ENCODE data around the gene NDST4. TPM values are rescaled to one million over a fixed set of nuclear protein-coding genes. Genes with fewer than 3 reads are reported as not detected.

NDST4 gene
- total RNA-seq, 1 donor from 2014 or later = not detected

DNA sequence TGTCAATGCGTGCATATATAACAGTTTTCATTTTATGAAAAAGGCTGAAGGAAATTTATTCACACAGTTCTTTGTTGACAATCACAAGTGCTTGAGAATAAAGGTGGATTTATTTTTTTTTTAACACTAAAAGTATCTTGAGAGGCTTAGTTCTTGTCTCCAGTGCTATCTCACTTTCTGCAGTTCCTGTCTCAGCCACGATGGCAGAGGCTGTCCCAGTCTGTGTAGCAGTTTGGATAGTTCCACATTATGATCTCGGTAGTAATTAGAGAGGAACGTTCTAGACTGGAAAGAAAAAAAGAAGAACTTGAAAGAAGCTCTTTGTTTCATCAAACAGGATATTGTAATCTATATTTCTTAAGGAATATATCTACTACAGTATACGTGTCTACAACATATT lies 285.8 kb downstream of the NDST4 start:
- Mint-ChIP-seq H3K27me3 (ENCODE audit: unreplicated experiment) (no peaks in the 10 kb centered on the region), H3K9me3 (ENCODE audit: unreplicated experiment) (no peaks in the 10 kb centered on the region), H3K4me3 (ENCODE audit: unreplicated experiment) (no peak overlapping the region), H3K4me1 (ENCODE audit: unreplicated experiment) (no peaks in the 10 kb centered on the region), H3K36me3 (ENCODE audit: low read depth, unreplicated experiment) (no peaks in the 10 kb centered on the region), H3K27ac (ENCODE audit: unreplicated experiment) (no peak overlapping the region)
- TF ChIP-seq, protein P1, sequence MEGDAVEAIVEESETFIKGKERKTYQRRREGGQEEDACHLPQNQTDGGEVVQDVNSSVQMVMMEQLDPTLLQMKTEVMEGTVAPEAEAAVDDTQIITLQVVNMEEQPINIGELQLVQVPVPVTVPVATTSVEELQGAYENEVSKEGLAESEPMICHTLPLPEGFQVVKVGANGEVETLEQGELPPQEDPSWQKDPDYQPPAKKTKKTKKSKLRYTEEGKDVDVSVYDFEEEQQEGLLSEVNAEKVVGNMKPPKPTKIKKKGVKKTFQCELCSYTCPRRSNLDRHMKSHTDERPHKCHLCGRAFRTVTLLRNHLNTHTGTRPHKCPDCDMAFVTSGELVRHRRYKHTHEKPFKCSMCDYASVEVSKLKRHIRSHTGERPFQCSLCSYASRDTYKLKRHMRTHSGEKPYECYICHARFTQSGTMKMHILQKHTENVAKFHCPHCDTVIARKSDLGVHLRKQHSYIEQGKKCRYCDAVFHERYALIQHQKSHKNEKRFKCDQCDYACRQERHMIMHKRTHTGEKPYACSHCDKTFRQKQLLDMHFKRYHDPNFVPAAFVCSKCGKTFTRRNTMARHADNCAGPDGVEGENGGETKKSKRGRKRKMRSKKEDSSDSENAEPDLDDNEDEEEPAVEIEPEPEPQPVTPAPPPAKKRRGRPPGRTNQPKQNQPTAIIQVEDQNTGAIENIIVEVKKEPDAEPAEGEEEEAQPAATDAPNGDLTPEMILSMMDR (IDR thresholded peaks at IDR 0.05; ENCODE audit: unreplicated experiment) = no peak
- DNase-seq (ENCODE audit: low spot score) = no peak

DNA sequence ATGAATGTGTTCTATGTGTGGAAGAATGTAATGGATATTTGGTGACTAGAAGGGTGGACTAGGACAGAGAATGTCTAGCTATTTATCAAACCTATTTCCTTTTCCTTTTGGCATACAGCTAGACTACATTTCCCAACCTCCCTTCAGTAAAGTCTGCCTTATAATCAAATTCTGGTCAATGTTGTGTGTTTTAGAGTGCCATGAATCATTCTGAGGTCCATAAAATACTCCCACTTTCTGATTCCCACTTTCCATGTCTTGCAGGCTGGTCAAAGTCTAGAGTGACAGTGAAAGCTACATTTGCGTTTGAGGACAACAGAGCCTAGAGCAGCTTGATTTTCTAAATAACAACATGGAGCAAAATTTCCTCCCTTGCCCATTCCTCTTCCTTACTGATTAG lies 297.7 kb downstream of the NDST4 start:
- Mint-ChIP-seq H3K27ac (ENCODE audit: unreplicated experiment) (no peak overlapping the region), H3K4me3 (ENCODE audit: unreplicated experiment) (no peak overlapping the region), H3K4me1 (ENCODE audit: unreplicated experiment) (no peaks in the 10 kb centered on the region), H3K27me3 (ENCODE audit: unreplicated experiment) (no peaks in the 10 kb centered on the region), H3K9me3 (ENCODE audit: unreplicated experiment) (no peaks in the 10 kb centered on the region), H3K36me3 (ENCODE audit: low read depth, unreplicated experiment) (no peaks in the 10 kb centered on the region)
- TF ChIP-seq, protein P1 (IDR thresholded peaks at IDR 0.05; ENCODE audit: unreplicated experiment) = no peak
- DNase-seq (ENCODE audit: low spot score) = no peak

DNA sequence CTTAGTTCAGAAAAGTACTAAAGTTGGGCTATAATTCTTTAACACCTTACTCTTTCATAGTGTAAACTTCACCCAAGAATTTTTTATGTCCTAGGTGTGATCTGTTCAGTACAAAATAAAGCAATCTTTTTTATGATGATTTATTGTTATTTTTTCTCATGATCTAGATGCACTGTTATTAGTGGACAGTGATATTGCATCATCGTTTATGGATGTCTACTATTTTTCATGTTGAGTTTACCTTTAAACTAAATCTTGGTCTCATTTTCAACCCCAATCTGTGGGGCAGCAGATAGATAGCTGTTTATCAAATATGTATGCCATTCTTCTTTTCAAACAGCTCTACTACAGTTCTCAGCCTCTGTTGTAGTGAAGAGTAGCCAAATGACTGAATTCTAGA lies 299.5 kb downstream of the NDST4 start:
- no peak for DNase-seq (ENCODE audit: low spot score)
- Mint-ChIP-seq H3K27me3 (ENCODE audit: unreplicated experiment) (no peaks in the 10 kb centered on the region), H3K4me3 (ENCODE audit: unreplicated experiment) (no peak overlapping the region), H3K4me1 (ENCODE audit: unreplicated experiment) (no peaks in the 10 kb centered on the region), H3K36me3 (ENCODE audit: low read depth, unreplicated experiment) (no peaks in the 10 kb centered on the region), H3K27ac (ENCODE audit: unreplicated experiment) (no peak overlapping the region), H3K9me3 (ENCODE audit: unreplicated experiment) (no peaks in the 10 kb centered on the region)
- TF ChIP-seq, protein P1 (IDR thresholded peaks at IDR 0.05; ENCODE audit: unreplicated experiment) = no peak

DNA sequence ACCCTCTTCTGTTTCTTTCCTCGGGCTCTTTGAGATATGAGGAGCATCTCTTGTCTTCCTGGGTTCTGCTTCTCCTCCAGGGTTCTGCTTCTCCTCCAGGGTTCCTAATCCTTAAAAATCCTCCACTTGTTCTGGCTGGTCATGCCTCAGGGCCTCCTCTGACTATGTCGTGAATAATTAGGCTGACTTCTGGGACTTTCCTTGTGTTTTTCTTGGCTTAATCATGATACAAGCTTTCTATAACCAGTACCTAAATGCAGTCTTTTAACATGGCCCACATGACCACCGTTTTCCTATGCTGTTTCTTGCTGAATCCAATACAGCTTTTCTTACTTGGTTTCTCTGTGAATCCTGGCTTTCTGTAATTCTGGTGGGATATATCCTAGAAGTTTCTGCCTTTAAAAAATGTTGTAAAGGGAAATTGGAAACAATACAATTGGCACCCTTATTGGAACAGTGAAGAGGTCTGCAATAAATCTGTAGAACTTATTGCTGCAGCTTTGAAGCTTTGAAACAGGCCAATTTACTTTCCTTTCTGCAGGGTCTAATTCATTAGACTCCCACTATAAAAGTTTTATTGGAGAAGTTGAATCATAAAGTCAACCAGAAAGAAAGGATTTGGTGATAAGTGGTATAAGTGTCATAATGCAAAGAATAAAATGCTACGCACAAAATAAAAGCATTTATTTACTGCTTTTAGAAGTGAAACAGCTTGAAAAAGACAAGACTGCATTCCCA lies 301.7 kb downstream of the NDST4 start:
- Mint-ChIP-seq H3K4me1 (ENCODE audit: unreplicated experiment) (no peaks in the 10 kb centered on the region), H3K27ac (ENCODE audit: unreplicated experiment) (no peak overlapping the region), H3K4me3 (ENCODE audit: unreplicated experiment) (no peak overlapping the region), H3K27me3 (ENCODE audit: unreplicated experiment) (no peaks in the 10 kb centered on the region), H3K36me3 (ENCODE audit: low read depth, unreplicated experiment) (no peaks in the 10 kb centered on the region), H3K9me3 (ENCODE audit: unreplicated experiment) (no peaks in the 10 kb centered on the region)
- DNase-seq (ENCODE audit: low spot score) = no peak
- TF ChIP-seq, protein P1 (IDR thresholded peaks at IDR 0.05; ENCODE audit: unreplicated experiment) = no peak

DNA sequence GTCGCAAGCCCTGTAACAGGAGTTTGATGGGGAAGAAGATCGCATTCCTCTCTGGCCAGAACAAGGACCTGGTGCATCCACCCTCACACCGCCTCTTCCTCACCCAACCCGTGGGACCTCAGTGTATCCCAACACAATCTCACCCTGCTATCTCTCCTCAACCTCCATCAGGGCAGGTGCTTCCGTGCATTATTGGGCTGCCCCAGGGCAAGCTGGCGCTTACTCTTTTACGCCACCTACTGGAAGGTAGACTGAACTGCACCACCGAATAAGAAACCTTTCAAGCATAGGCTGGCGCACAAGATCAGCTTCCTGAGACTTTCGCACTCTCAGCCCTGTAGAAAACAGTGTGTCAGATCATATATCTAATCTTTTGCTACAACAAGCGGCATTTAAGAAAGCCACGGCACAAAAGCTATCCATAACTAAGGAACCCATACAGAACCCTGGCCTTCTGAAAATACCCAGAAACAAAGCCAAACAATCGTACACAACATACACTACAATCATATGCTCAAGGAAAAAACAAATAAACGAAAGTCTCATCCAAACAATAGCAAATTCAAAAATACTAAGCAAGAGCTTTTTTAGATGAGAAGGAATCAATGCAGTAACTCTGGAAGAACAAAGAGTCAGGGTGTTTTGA lies 305.5 kb downstream of the NDST4 start:
- no peaks in the 10 kb centered on the region for H3K27me3 Mint-ChIP-seq (ENCODE audit: unreplicated experiment)
- TF ChIP-seq, protein P1 (IDR thresholded peaks at IDR 0.05; ENCODE audit: unreplicated experiment) = peak; percentile 93
- no peaks in the 10 kb centered on the region for H3K4me1 Mint-ChIP-seq (ENCODE audit: unreplicated experiment)
- H3K4me3 Mint-ChIP-seq (ENCODE audit: unreplicated experiment) = no peak overlapping the region
- no peaks in the 10 kb centered on the region for H3K9me3 Mint-ChIP-seq (ENCODE audit: unreplicated experiment)
- DNase-seq (ENCODE audit: low spot score) = peak; percentile 45
- H3K36me3 Mint-ChIP-seq (ENCODE audit: low read depth, unreplicated experiment) = no peaks in the 10 kb centered on the region
- H3K27ac Mint-ChIP-seq (ENCODE audit: unreplicated experiment) = no peak overlapping the region

Measured in endothelial cell (in vitro differentiated cells).